ENCODE results near the gene TPCN1.

TPCN1 gene

GRCh38 chr12:113322343-113322742 lies 101.1 kb downstream of the TPCN1 start:
- POLR2A ChIA-PET = interaction anchor here (1.2 to 1.6 kb wide), 2 partner anchors 10 to 13 kb away, joined by 4 to 5 read pairs; partner anchors contain the start of gene SLC8B1

GRCh38 chr12:113325916-113326315 lies 104.7 kb downstream of the TPCN1 start:
- Histone ChIP-seq H3K9me3 (ENCODE audit: control insufficient read depth, insufficient read depth, low read depth, low read length) (no peaks in the 10 kb centered on the region), H3K4me3 (ENCODE audit: low read depth, low read length) (no peak overlapping the region), H3K27ac (ENCODE audit: extremely low read depth, low read depth, low read length) (no peak overlapping the region), H3K4me1 (ENCODE audit: control insufficient read depth, insufficient read depth, low read length) (no peaks in the 10 kb centered on the region), H3K36me3 (ENCODE audit: control insufficient read depth in 2 of 2, insufficient read depth in 1 of 2, low read length in 2 of 2) (peaks cover 0 to 12% of the 10 kb centered on the region in 2 experiments; a peak in 1 of 3 replicates)
- CTCF ChIA-PET = interaction anchor here (1.1 kb wide), 1 partner anchor 131 kb away, joined by 3 read pairs; no protein-coding TSS in a partner anchor
- POLR2A ChIA-PET = interaction anchor here (2.2 kb wide), 1 partner anchor 9 kb away, joined by 13 read pairs; the partner anchor contains the start of gene SLC8B1
- TF ChIP-seq ZBTB21 (tag by site-specific recombination; IDR thresholded peaks at IDR 0.05) = no peak
- no peak for TF ChIP-seq ZNF624 (tag by site-specific recombination; IDR thresholded peaks at IDR 0.05)
- no peak for TF ChIP-seq ZNF580 (tag by site-specific recombination; IDR thresholded peaks at IDR 0.05)
- no peak for TF ChIP-seq ZNF266 (tag by site-specific recombination; IDR thresholded peaks at IDR 0.05; ENCODE audit: low read depth)
- TF ChIP-seq BCL6B (tag by site-specific recombination; IDR thresholded peaks at IDR 0.05) = no peak
- no peak for TF ChIP-seq ZNF350 (tag by site-specific recombination; IDR thresholded peaks at IDR 0.05)
- no peak for TF ChIP-seq ZNF398 (tag by site-specific recombination; IDR thresholded peaks at IDR 0.05)
- no peak for TF ChIP-seq REST (tag by site-specific recombination; IDR thresholded peaks at IDR 0.05)
- TF ChIP-seq WT1 (tag by site-specific recombination; IDR thresholded peaks at IDR 0.05) = no peak

More at GRCh38 chr12:113322343-113322742, 101.1 kb downstream of the TPCN1 start:
- H3K9me3 ChIP-seq (ENCODE audit: control insufficient read depth, insufficient read depth, low read depth, low read length) = no peaks in the 10 kb centered on the region
- no peak overlapping the region for H3K27ac ChIP-seq (ENCODE audit: extremely low read depth, low read depth, low read length)
- TF ChIP-seq ZNF548 (tag by site-specific recombination; IDR thresholded peaks at IDR 0.05) (no peak), GFI1B (tag by site-specific recombination; IDR thresholded peaks at IDR 0.05) (no peak), ZNF354C (tag by site-specific recombination; IDR thresholded peaks at IDR 0.05; ENCODE audit: borderline replicate concordance, low read depth) (no peak), ZNF501 (tag by site-specific recombination; IDR thresholded peaks at IDR 0.05) (no peak), SETDB1 (IDR thresholded peaks at IDR 0.05; ENCODE audit: insufficient read length, low read length) (no peak), TRIM28 (IDR thresholded peaks at IDR 0.05; ENCODE audit: borderline replicate concordance, low read length) (no peak), MEIS1 (CRISPR knock-in tag; IDR thresholded peaks at IDR 0.05; ENCODE audit: borderline replicate concordance) (no peak), TCF7L2 (IDR thresholded peaks at IDR 0.05; ENCODE audit: borderline replicate concordance, low read depth, low read length) (no peak), HOXC10 (CRISPR knock-in tag; IDR thresholded peaks at IDR 0.05) (no peak), ZNF645 (tag by site-specific recombination; IDR thresholded peaks at IDR 0.05) (no peak), HIC1 (tag by site-specific recombination; IDR thresholded peaks at IDR 0.05) (no peak), OSR2 (tag by site-specific recombination; IDR thresholded peaks at IDR 0.05) (no peak), ZNF112 (tag by site-specific recombination; IDR thresholded peaks at IDR 0.05) (no peak), ZNF18 (tag by site-specific recombination; IDR thresholded peaks at IDR 0.05) (no peak), MYNN (tag by site-specific recombination; IDR thresholded peaks at IDR 0.05; ENCODE audit: borderline replicate concordance) (no peak), ZNF24 (tag by site-specific recombination; IDR thresholded peaks at IDR 0.05) (no peak), ZNF121 (tag by site-specific recombination; IDR thresholded peaks at IDR 0.05) (no peak)
- H3K4me3 ChIP-seq (ENCODE audit: low read depth, low read length) = no peak overlapping the region
- peaks cover 0 to 23% of the 10 kb centered on the region in 2 experiments; a peak in 1 of 3 replicates for H3K36me3 ChIP-seq (ENCODE audit: control insufficient read depth in 2 of 2, insufficient read depth in 1 of 2, low read length in 2 of 2)
- H3K4me1 ChIP-seq (ENCODE audit: control insufficient read depth, insufficient read depth, low read length) = no peaks in the 10 kb centered on the region
- CTCF ChIA-PET = interaction anchor here (0.7 kb wide), 1 partner anchor 63 kb away, joined by 3 read pairs; no protein-coding TSS in a partner anchor

All from HEK293 (cell line).